Middle frontal gyrus (tissue), 1 donor: ENCODE measurements around the gene PAK6.
A peak's percentile ranks its signal among the peaks of the same experiment; 100 is the strongest.

ENCODE experiments used
- DNase-seq: peaks from one replicate; pipeline ENCODE4 v3.0.0-alpha.2; 2015; ENCODE audit warnings: low spot score; ENCODE audit errors: extremely low spot score

The PAK6 gene

GRCh38 chr15:40310001-40310959 lies 71.4 kb downstream of the PAK6 start:
- DNase-seq: no peak

GRCh38 chr15:40310993-40311392 lies 72.1 kb downstream of the PAK6 start:
- no peak for DNase-seq

- DNase-seq: no peak
Observed at GRCh38 chr15:40312370-40313158, 73.7 kb downstream of the PAK6 start.

GRCh38 chr15:40313531-40314398 lies 74.9 kb downstream of the PAK6 start:
- DNase-seq: no peak

- no peak for DNase-seq
Observed at GRCh38 chr15:40314723-40315276, 75.9 kb downstream of the PAK6 start.

- DNase-seq: no peak
Observed at GRCh38 chr15:40316931-40317330, 78.1 kb downstream of the PAK6 start.

GRCh38 chr15:40317580-40317979 lies 78.7 kb downstream of the PAK6 start:
- DNase-seq: no peak

- no peak for DNase-seq
Observed at GRCh38 chr15:40320409-40320808, 81.5 kb downstream of the PAK6 start.

GRCh38 chr15:40320931-40321371 lies 82.1 kb downstream of the PAK6 start:
- peak; percentile 46 for DNase-seq

- no peak for DNase-seq
Observed at GRCh38 chr15:40322531-40323238, 83.8 kb downstream of the PAK6 start.

- peak; percentile 77 for DNase-seq
Observed at GRCh38 chr15:40323239-40323952, 84.5 kb downstream of the PAK6 start, which contains the start of gene INAFM2. INAFM2 (plus strand) TSS chr15:40323692; CDS start chr15:40324056, 364 bp downstream.

- no peak for DNase-seq
Observed at GRCh38 chr15:40323953-40324937, 85.4 kb downstream of the PAK6 start.

- DNase-seq: no peak
Observed at GRCh38 chr15:40325188-40325587, 86.3 kb downstream of the PAK6 start.

- no peak for DNase-seq
Observed at GRCh38 chr15:40325700-40326099, 86.8 kb downstream of the PAK6 start.
